ENCODE results near the gene SLC6A18.

GRCh38 chr5:1239505-1240251 is 14.5 kb downstream of the SLC6A18 start:
- TF ChIP-seq, protein P1, sequence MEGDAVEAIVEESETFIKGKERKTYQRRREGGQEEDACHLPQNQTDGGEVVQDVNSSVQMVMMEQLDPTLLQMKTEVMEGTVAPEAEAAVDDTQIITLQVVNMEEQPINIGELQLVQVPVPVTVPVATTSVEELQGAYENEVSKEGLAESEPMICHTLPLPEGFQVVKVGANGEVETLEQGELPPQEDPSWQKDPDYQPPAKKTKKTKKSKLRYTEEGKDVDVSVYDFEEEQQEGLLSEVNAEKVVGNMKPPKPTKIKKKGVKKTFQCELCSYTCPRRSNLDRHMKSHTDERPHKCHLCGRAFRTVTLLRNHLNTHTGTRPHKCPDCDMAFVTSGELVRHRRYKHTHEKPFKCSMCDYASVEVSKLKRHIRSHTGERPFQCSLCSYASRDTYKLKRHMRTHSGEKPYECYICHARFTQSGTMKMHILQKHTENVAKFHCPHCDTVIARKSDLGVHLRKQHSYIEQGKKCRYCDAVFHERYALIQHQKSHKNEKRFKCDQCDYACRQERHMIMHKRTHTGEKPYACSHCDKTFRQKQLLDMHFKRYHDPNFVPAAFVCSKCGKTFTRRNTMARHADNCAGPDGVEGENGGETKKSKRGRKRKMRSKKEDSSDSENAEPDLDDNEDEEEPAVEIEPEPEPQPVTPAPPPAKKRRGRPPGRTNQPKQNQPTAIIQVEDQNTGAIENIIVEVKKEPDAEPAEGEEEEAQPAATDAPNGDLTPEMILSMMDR (IDR thresholded peaks at IDR 0.05; ENCODE audit: low read depth, low read length, poor library complexity, severe bottlenecking), result no peak
- no peak for TF ChIP-seq EZH2phosphoT487 (IDR thresholded peaks at IDR 0.05; ENCODE audit: borderline replicate concordance, low read length)
